WTC11 (cell line): Measurements from ENCODE around the gene PDE6G. TPM values are rescaled to one million over a fixed set of nuclear protein-coding genes. Genes with fewer than 3 reads are reported as not detected.

Source experiments
- ATAC-seq: fragments of 200-7000 bp; cut with Tn5 transposase; 2 replicates; pipeline ENCODE4 v1.10.0; 2021; ENCODE audit warnings: mild to moderate bottlenecking, moderate library complexity
- CTCF ChIA-PET: fragments of 300-600 bp; sonication (Branson Sonifier 250); formaldehyde crosslinking; loops from one replicate; lab custom pipeline; 2021; ENCODE audit warnings: antibody characterized with exemption; lab: Charles Lee
- POLR2A ChIA-PET: fragments of 350-600 bp; sonication (Branson Sonifier 250); formaldehyde crosslinking; loops from one replicate; lab custom pipeline; 2021; ENCODE audit warnings: antibody characterized with exemption; lab: Charles Lee
- DNase-seq: peaks from one replicate; pipeline ENCODE4 v3.0.0; 2021; ENCODE audit warnings: low spot score
- H3K27ac Mint-ChIP-seq: 2 replicates; pipeline ENCODE4 v1.8.0; 2021; ENCODE audit warnings: mixed read lengths
- H3K27me3 Mint-ChIP-seq: 2 replicates; pipeline ENCODE4 v1.8.0; 2021; ENCODE audit warnings: low read depth, mild to moderate bottlenecking, moderate library complexity, mixed read lengths
- H3K36me3 Mint-ChIP-seq: 2 replicates; pipeline ENCODE4 v1.8.0; 2021; ENCODE audit warnings: mixed read lengths
- H3K4me1 Mint-ChIP-seq: 2 replicates; pipeline ENCODE4 v1.8.0; 2022; ENCODE audit warnings: mixed read lengths
- H3K4me3 Mint-ChIP-seq: 2 replicates; pipeline ENCODE4 v1.8.0; 2021; ENCODE audit warnings: mild to moderate bottlenecking, moderate library complexity, mixed read lengths
- H3K9me3 Mint-ChIP-seq: 2 replicates; pipeline ENCODE4 v1.8.0; 2021; ENCODE audit warnings: mixed read lengths
- CBFB ChIP-seq: sonication (generic); formaldehyde crosslinking; IDR thresholded peaks from 2 replicates; pipeline ENCODE4 v1.8.1; 2022; ENCODE audit warnings: mild to moderate bottlenecking, low read depth, missing genetic modification reagents
- CREB1 ChIP-seq: sonication (generic); formaldehyde crosslinking; IDR thresholded peaks from 2 replicates; pipeline ENCODE4 v1.8.0; 2023; ENCODE audit warnings: mild to moderate bottlenecking, missing genetic modification reagents
- CREM ChIP-seq: sonication (generic); formaldehyde crosslinking; IDR thresholded peaks from 2 replicates; pipeline ENCODE4 v1.8.1; 2022; ENCODE audit warnings: mild to moderate bottlenecking, missing genetic modification reagents, moderate library complexity
- ELF4 ChIP-seq: sonication (generic); formaldehyde crosslinking; IDR thresholded peaks from 2 replicates; pipeline ENCODE4 v1.8.1; 2022; ENCODE audit warnings: low read depth, mild to moderate bottlenecking, moderate library complexity, missing genetic modification reagents
- EMX1 ChIP-seq: fragments of 250-450 bp; sonication (Bioruptor Pico); IDR thresholded peaks from 2 replicates; pipeline ENCODE4 v1.8.0; 2021; ENCODE audit warnings: mild to moderate bottlenecking
- JAZF1 ChIP-seq: fragments of 250-450 bp; sonication (Bioruptor Pico); IDR thresholded peaks from 2 replicates; pipeline ENCODE4 v1.9.0; 2021; ENCODE audit warnings: moderate library complexity, mild to moderate bottlenecking, inconsistent platforms
- MXD4 ChIP-seq: fragments of 250-450 bp; sonication (Bioruptor Pico); IDR thresholded peaks from 2 replicates; pipeline ENCODE4 v1.8.0; 2021; ENCODE audit warnings: mild to moderate bottlenecking, moderate library complexity, borderline replicate concordance
- NR2C2 ChIP-seq: sonication (generic); formaldehyde crosslinking; IDR thresholded peaks from 2 replicates; pipeline ENCODE4 v1.8.0; 2022; ENCODE audit warnings: mild to moderate bottlenecking, missing genetic modification reagents
- RELA ChIP-seq: sonication (generic); formaldehyde crosslinking; IDR thresholded peaks from 2 replicates; pipeline ENCODE4 v1.8.1; 2022; ENCODE audit warnings: missing genetic modification reagents, mild to moderate bottlenecking, borderline replicate concordance
- SMAD4 ChIP-seq: sonication (generic); formaldehyde crosslinking; IDR thresholded peaks from 2 replicates; pipeline ENCODE4 v1.8.0; 2022; ENCODE audit warnings: mild to moderate bottlenecking, missing genetic modification reagents
- SP1 ChIP-seq: sonication (generic); formaldehyde crosslinking; conservative IDR thresholded peaks from 2 replicates; pipeline ENCODE4 v1.8.1; 2022; ENCODE audit warnings: missing genetic modification reagents
- ZNF138 ChIP-seq: sonication (generic); formaldehyde crosslinking; conservative IDR thresholded peaks from 2 replicates; pipeline ENCODE4 v1.8.1; 2022; ENCODE audit warnings: mild to moderate bottlenecking, moderate library complexity, missing genetic modification reagents
- ZNF263 ChIP-seq: sonication (generic); formaldehyde crosslinking; IDR thresholded peaks from 2 replicates; pipeline ENCODE4 v1.8.1; 2022; ENCODE audit warnings: low read depth, mild to moderate bottlenecking, moderate library complexity, missing genetic modification reagents
- ZNF423 ChIP-seq: fragments of 250-450 bp; sonication (Bioruptor Pico); IDR thresholded peaks from 2 replicates; pipeline ENCODE4 v2.1.2; 2022; ENCODE audit warnings: mild to moderate bottlenecking, moderate library complexity
- ZNF671 ChIP-seq: fragments of 250-450 bp; sonication (Bioruptor Pico); IDR thresholded peaks from 2 replicates; pipeline ENCODE4 v1.8.0; 2021; ENCODE audit warnings: mild to moderate bottlenecking
- total RNA-seq: library from RNA; stranded (reverse); gene quantifications from 3 replicates; pipeline ENCODE4 v1.2.3, GENCODE V29; 2021
- TF ChIP-seq, protein P1 (sequence below): sonication (generic); formaldehyde crosslinking; IDR thresholded peaks from 2 replicates; pipeline ENCODE4 v1.8.0; 2022; ENCODE audit warnings: mild to moderate bottlenecking, missing genetic modification reagents
- TF ChIP-seq, protein P2 (sequence below): sonication (generic); formaldehyde crosslinking; IDR thresholded peaks from 2 replicates; pipeline ENCODE4 v1.8.0; 2022; ENCODE audit warnings: mild to moderate bottlenecking, missing genetic modification reagents
- TF ChIP-seq, protein P3 (sequence below): sonication (generic); formaldehyde crosslinking; IDR thresholded peaks from 2 replicates; pipeline ENCODE4 v1.8.0; 2023; ENCODE audit warnings: mild to moderate bottlenecking, missing genetic modification reagents
- TF ChIP-seq, protein P4 (sequence below): sonication (generic); formaldehyde crosslinking; conservative IDR thresholded peaks from 2 replicates; pipeline ENCODE4 v1.8.1; 2023; ENCODE audit warnings: mild to moderate bottlenecking, low read depth, missing genetic modification reagents, moderate library complexity

PDE6G gene
- total RNA-seq, 1 experiment from 2014 or later = 4.4 TPM

DNA sequence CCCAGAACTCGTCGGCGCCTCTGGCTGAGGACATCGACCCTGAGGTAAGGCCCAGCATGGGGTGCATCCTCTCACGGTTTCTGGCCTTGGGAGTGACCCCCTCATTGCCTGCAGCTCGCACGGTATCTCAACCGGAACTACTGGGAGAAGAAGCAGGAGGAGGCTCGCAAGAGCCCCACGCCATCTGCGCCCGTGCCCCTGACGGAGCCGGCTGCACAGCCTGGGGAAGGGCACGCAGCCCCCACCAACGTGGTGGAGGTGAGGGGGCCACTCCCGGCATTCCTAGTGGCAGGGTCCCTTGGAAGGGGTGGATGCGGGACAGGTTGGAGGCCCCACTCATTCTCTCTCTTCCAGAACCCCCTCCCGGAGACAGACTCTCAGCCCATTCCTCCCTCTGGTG lies 38.5 kb upstream of the PDE6G start:
- CTCF ChIA-PET = interaction anchor here (1.8 kb wide), 1 partner anchor 19 kb away, joined by 9 read pairs; no protein-coding TSS in a partner anchor
- ATAC-seq (no peak), DNase-seq (no peak)
- peaks cover 35% of the 10 kb centered on the region for H3K36me3 Mint-ChIP-seq
- no peaks in the 10 kb centered on the region for H3K4me1 Mint-ChIP-seq
- H3K27ac Mint-ChIP-seq = no peak overlapping the region
- POLR2A ChIA-PET = interaction anchor here (0.5 kb wide), 1 partner anchor 226 kb away, joined by 3 read pairs; no protein-coding TSS in a partner anchor
- H3K9me3 Mint-ChIP-seq = no peaks in the 10 kb centered on the region
- TF ChIP-seq ZNF138 (CRISPR knock-in tag) = no peak
- no peak for TF ChIP-seq MXD4 (CRISPR knock-in tag)
- TF ChIP-seq ZNF423 (CRISPR knock-in tag) = no peak
- no peak for TF ChIP-seq EMX1 (CRISPR knock-in tag)
- TF ChIP-seq ZNF263 = no peak
- TF ChIP-seq CBFB (CRISPR knock-in tag) = no peak
- TF ChIP-seq ELF4 (CRISPR knock-in tag) = no peak
- TF ChIP-seq RELA = no peak
- TF ChIP-seq, protein P1, sequence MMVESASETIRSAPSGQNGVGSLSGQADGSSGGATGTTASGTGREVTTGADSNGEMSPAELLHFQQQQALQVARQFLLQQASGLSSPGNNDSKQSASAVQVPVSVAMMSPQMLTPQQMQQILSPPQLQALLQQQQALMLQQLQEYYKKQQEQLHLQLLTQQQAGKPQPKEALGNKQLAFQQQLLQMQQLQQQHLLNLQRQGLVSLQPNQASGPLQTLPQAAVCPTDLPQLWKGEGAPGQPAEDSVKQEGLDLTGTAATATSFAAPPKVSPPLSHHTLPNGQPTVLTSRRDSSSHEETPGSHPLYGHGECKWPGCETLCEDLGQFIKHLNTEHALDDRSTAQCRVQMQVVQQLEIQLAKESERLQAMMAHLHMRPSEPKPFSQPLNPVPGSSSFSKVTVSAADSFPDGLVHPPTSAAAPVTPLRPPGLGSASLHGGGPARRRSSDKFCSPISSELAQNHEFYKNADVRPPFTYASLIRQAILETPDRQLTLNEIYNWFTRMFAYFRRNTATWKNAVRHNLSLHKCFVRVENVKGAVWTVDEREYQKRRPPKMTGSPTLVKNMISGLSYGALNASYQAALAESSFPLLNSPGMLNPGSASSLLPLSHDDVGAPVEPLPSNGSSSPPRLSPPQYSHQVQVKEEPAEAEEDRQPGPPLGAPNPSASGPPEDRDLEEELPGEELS (CRISPR knock-in tag) = no peak
- TF ChIP-seq NR2C2 (CRISPR knock-in tag) = no peak
- no peak for TF ChIP-seq SP1 (CRISPR knock-in tag)
- TF ChIP-seq, protein P2, sequence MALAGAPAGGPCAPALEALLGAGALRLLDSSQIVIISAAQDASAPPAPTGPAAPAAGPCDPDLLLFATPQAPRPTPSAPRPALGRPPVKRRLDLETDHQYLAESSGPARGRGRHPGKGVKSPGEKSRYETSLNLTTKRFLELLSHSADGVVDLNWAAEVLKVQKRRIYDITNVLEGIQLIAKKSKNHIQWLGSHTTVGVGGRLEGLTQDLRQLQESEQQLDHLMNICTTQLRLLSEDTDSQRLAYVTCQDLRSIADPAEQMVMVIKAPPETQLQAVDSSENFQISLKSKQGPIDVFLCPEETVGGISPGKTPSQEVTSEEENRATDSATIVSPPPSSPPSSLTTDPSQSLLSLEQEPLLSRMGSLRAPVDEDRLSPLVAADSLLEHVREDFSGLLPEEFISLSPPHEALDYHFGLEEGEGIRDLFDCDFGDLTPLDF (CRISPR knock-in tag) = no peak
- no peak for TF ChIP-seq ZNF671
- no peak for TF ChIP-seq SMAD4 (CRISPR knock-in tag)
- H3K27me3 Mint-ChIP-seq = no peaks in the 10 kb centered on the region
- H3K4me3 Mint-ChIP-seq = no peak overlapping the region

DNA sequence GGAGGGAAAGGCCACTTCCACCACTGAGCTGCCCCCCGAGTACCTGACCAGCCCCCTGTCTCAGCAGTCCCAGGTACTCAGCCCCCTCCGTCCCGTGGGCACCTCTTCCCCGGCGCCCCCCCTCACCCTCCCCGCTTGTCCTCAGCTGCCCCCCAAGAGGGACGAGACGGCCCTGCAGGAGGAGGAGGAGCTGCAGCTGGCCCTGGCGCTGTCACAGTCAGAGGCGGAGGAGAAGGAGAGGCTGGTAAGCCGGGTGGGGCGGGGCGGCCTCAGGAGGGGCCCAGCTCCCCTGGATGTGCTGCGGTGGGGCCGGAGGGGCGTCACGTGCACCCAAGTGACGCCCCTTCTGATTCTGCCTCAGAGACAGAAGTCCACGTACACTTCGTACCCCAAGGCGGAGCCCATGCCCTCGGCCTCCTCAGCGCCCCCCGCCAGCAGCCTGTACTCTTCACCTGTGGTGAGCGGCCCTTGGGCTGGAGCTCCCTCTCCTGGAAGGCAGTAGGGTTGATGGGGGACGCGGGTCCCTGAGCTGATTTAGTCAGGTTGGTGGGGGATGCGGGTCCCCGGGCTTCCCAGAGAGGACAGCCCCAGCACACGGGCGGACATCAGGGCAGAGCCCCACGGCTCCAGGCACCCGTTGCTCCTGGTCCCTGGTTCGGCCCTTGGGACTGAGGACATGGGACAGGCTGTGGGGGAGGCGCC lies 37.3 kb upstream of the PDE6G start:
- no peaks in the 10 kb centered on the region for H3K27me3 Mint-ChIP-seq
- ATAC-seq (peak; percentile 82), DNase-seq (peak; percentile 67)
- POLR2A ChIA-PET = interaction anchor here (0.6 to 1.2 kb wide), 3 partner anchors 9 to 122 kb away, joined by 3 to 4 read pairs (median 3); partner anchors contain the start of genes ARL16, HGS and MRPL12
- H3K36me3 Mint-ChIP-seq = peaks cover 36% of the 10 kb centered on the region
- H3K4me3 Mint-ChIP-seq = no peak overlapping the region
- no peaks in the 10 kb centered on the region for H3K4me1 Mint-ChIP-seq
- CTCF ChIA-PET = interaction anchor here (0.6 to 1.3 kb wide), 16 partner anchors 8 to 141 kb away, joined by 3 to 15 read pairs (median 4); partner anchors contain the start of genes ARL16, CCDC137, FAAP100 and HGS
- H3K27ac Mint-ChIP-seq = no peak overlapping the region
- H3K9me3 Mint-ChIP-seq = no peaks in the 10 kb centered on the region
- TF ChIP-seq CREB1 (CRISPR knock-in tag) = no peak
- TF ChIP-seq, protein P2 (CRISPR knock-in tag) = no peak
- TF ChIP-seq, protein P3, sequence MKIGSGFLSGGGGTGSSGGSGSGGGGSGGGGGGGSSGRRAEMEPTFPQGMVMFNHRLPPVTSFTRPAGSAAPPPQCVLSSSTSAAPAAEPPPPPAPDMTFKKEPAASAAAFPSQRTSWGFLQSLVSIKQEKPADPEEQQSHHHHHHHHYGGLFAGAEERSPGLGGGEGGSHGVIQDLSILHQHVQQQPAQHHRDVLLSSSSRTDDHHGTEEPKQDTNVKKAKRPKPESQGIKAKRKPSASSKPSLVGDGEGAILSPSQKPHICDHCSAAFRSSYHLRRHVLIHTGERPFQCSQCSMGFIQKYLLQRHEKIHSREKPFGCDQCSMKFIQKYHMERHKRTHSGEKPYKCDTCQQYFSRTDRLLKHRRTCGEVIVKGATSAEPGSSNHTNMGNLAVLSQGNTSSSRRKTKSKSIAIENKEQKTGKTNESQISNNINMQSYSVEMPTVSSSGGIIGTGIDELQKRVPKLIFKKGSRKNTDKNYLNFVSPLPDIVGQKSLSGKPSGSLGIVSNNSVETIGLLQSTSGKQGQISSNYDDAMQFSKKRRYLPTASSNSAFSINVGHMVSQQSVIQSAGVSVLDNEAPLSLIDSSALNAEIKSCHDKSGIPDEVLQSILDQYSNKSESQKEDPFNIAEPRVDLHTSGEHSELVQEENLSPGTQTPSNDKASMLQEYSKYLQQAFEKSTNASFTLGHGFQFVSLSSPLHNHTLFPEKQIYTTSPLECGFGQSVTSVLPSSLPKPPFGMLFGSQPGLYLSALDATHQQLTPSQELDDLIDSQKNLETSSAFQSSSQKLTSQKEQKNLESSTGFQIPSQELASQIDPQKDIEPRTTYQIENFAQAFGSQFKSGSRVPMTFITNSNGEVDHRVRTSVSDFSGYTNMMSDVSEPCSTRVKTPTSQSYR (CRISPR knock-in tag) = no peak
- TF ChIP-seq SMAD4 (CRISPR knock-in tag) = no peak
- TF ChIP-seq ZNF138 (CRISPR knock-in tag) = no peak
- TF ChIP-seq JAZF1 (CRISPR knock-in tag) = no peak
- TF ChIP-seq, protein P4, sequence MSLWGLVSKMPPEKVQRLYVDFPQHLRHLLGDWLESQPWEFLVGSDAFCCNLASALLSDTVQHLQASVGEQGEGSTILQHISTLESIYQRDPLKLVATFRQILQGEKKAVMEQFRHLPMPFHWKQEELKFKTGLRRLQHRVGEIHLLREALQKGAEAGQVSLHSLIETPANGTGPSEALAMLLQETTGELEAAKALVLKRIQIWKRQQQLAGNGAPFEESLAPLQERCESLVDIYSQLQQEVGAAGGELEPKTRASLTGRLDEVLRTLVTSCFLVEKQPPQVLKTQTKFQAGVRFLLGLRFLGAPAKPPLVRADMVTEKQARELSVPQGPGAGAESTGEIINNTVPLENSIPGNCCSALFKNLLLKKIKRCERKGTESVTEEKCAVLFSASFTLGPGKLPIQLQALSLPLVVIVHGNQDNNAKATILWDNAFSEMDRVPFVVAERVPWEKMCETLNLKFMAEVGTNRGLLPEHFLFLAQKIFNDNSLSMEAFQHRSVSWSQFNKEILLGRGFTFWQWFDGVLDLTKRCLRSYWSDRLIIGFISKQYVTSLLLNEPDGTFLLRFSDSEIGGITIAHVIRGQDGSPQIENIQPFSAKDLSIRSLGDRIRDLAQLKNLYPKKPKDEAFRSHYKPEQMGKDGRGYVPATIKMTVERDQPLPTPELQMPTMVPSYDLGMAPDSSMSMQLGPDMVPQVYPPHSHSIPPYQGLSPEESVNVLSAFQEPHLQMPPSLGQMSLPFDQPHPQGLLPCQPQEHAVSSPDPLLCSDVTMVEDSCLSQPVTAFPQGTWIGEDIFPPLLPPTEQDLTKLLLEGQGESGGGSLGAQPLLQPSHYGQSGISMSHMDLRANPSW (CRISPR knock-in tag) = no peak
- TF ChIP-seq CREM (CRISPR knock-in tag) = no peak
